Fibroblast of pulmonary artery (primary cell): ENCODE measurements around the gene MEIS2.

Experiments used
- DNase-seq: peaks from one replicate; pipeline ENCODE4 v3.0.0-alpha.2; 2010; ENCODE audit warnings: low read depth
- H3K4me3 ChIP-seq: replicated peaks from 2 replicates; pipeline ENCODE4 v1.5.1; 2011; ENCODE audit warnings: low read depth, mild to moderate bottlenecking, control low read depth, low read length, moderate library complexity
- TF ChIP-seq, protein P1 (sequence below): IDR thresholded peaks from 2 replicates; pipeline ENCODE4 v1.5.1; 2011; ENCODE audit warnings: mild to moderate bottlenecking, control low read depth, low read length, inconsistent platforms; ENCODE audit errors: missing control alignments

MEIS2 gene

DNA sequence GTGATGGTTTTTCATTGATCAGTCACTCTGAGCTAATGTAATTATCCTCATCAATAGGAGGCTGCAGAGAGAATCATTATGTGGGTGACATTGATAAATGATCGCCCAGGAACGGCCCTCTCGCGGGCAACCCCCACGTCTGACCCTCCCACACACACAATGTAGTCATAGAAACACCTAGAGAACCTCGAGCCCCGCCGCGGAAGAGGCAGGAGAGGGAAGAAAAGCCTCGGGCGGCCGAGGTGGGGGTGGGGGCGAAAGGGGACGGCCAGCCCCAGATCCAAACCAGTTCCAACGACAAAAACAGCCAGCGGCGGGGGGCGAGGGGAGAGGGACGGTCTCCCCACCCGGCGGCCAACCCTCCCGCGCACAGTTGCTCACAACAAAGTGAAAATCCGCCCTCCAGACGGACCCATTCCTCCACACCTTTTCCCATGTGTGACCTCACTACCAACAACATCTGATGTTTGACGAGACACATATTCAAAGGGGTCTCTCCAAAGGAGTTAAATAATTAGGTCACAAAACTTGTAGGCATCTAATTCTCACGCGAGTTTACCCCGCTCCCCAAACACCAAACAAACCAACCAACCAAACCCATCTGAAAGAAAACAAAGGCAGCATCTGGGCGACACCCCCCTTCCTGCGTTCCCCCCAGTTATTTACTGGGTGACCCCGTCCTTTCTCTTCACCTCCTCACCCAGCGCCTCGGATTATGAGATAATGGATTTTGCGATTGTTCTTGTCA is 213.0 kb downstream of the MEIS2 start:
- H3K4me3 ChIP-seq, result peak overlapping the region; percentile 51

DNA sequence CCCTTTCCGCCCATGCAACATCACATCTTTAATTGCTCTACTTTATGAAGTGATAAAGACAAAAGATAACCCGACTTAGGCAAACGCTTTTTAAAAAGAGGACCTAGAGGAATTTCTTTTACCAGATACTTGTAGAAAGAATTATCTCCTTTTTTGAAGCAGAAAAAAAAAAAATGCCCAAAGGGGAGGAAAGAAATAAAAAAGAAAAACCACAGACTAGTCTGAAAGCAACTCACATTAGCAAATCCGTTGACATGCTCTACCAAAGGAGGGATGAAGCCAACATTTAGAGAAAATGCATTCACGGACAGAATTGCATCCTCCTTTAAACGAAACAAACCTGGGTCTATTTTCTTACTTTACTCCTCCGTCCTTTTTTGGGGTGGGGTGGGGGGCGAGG is 213.6 kb downstream of the MEIS2 start:
- DNase-seq, result no peak
- peak overlapping the region; percentile 51 for H3K4me3 ChIP-seq
- TF ChIP-seq, protein P1, sequence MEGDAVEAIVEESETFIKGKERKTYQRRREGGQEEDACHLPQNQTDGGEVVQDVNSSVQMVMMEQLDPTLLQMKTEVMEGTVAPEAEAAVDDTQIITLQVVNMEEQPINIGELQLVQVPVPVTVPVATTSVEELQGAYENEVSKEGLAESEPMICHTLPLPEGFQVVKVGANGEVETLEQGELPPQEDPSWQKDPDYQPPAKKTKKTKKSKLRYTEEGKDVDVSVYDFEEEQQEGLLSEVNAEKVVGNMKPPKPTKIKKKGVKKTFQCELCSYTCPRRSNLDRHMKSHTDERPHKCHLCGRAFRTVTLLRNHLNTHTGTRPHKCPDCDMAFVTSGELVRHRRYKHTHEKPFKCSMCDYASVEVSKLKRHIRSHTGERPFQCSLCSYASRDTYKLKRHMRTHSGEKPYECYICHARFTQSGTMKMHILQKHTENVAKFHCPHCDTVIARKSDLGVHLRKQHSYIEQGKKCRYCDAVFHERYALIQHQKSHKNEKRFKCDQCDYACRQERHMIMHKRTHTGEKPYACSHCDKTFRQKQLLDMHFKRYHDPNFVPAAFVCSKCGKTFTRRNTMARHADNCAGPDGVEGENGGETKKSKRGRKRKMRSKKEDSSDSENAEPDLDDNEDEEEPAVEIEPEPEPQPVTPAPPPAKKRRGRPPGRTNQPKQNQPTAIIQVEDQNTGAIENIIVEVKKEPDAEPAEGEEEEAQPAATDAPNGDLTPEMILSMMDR, result no peak

More for the DNA sequence above, 213.0 kb downstream of the MEIS2 start:
- TF ChIP-seq, protein P1, result no peak
- peak; percentile 57 for DNase-seq

DNA sequence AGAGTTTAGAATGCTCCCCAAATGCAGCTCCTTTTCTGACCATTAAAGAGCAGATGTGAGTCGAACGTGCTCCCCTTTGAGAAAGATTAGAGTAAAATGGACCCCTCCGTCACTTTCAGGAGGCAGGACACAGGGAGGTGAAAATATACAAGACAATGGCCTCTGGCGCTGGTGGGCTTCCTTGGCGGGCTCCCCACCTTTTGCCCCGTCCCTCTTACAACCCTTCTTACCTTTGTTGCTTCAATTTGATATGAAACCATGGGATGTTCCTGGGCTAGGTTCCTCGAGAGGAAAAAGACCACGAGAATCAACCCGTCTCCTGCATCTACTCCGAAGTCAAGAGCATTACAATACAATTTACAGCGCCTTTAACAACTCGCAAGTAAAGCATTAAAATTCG is 214.2 kb downstream of the MEIS2 start:
- H3K4me3 ChIP-seq, result peak overlapping the region; percentile 5
- TF ChIP-seq, protein P1, result no peak
- DNase-seq, result no peak

DNA sequence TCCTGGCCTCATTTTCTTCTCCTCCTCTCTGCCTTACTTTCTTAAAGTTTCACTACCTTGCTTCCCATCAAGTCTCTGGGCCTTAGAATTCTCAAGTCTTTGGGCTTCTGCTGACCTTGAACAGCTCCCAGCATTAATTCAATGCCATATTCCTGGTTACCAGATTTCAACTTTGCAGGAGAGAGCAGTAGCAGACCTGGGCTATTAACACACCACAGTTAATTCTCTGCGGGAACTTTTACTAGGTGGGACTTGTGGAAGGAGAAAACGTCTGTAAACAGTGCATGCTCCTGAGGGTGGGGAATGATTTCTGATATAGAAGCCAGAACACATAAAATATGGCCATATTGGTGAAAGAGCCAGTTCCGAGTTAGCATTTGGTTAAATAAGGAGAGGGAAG is 214.6 kb downstream of the MEIS2 start:
- TF ChIP-seq, protein P1, result no peak
- H3K4me3 ChIP-seq, result peak overlapping the region; percentile 5
- DNase-seq, result no peak

DNA sequence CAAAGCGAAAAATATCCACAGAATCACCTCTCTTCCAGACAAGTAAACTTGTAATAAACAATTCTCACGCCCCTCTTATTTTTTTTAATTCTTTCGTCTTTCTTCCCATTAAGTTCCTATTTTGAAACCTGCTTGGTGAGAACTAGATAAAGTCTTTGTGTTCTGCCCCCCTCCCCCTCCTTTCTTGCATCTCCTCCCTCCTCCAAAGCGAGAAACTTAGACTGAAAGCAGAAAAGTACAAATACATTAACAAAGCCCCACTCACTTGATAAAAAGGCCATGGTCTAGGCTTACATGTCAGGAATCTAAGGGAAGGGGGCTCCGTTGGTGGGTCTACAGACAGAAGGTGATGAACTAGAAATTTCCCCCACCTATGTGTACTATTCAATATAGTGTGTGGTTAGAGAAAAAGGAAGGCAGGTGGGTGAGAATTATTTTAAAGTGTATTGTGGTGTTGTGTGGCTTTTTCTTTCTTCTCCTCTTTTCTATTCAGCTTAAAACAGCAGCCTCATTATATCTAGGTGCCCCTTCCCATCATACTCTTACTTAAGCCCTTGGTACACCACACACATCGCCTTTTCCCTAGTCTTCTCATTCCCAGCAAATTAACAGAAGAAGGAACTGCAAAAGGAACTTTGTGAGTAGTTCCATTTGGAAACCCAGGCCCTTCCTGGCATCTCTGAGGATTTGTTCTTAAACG is 215.3 kb downstream of the MEIS2 start:
- DNase-seq, result no peak
- TF ChIP-seq, protein P1, result no peak
- H3K4me3 ChIP-seq, result no peak overlapping the region

DNA sequence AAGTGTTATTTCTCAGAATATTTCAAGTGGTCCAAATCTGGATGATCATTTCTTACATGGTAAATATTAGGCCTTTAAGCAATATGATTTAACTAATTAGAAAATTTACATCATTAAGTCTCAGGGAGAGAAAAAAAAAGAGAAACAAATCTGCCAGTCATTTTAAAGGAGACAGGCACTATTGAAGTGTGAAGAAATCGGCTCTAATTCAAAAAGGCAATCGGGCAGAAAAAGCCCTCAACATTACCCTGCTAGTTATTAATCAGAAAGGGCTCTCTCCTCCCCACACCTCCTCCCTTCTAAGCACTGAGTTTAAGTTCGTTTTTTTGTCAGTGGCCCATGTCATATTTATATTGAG is 215.9 kb downstream of the MEIS2 start:
- DNase-seq, result no peak
- TF ChIP-seq, protein P1, result no peak
- H3K4me3 ChIP-seq, result peak overlapping the region; percentile 56
